GM19455 (cell line): ENCODE results near the gene MICALL2.

Experiments used
- ATAC-seq: cut with Tn5 transposase; IDR thresholded peaks from one replicate; pipeline ENCODE4 v1.9.1; 2021; ENCODE audit not compliant: unreplicated experiment

The MICALL2 gene

DNA sequence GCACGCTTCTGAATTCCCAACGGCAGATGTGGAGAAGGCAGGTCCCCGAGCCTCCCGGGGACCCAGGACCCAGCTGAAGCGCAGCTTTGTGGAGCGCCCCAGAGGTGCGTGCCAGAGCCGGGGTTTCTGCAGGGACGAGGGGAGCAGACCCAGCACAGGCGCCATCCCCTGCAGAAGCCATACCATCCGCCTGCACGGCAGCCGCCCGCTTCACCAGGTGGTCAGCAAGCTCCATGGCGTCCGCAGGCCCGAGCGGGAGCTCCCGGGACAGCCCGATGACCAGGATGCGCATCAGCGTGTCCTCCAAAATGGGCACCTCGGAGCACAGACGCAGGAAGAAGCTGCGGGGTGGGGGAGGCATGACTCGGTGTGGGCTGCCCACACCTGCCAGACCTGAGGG lies 34.3 kb upstream of the MICALL2 start:
- ATAC-seq: no peak

DNA sequence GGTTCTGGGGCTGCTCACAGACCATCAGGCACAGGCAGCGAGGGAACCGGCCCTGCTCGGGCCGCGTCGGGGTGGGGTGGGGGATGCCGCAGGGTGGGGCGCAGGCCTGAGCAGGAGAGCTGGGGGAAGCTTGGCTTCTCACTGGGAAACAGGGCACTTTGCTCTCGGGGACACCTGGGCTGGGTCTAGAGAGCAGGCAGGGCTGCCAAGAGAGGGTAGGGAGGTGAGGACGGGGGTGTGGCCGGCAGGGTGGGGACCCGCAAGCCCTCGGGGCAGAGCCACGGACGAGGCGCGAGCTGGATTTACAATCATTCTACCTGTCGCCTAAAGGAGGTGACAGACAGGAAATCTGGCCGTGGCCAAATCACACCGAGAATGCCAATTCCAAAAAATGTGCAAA lies 33.9 kb upstream of the MICALL2 start:
- no peak for ATAC-seq

DNA sequence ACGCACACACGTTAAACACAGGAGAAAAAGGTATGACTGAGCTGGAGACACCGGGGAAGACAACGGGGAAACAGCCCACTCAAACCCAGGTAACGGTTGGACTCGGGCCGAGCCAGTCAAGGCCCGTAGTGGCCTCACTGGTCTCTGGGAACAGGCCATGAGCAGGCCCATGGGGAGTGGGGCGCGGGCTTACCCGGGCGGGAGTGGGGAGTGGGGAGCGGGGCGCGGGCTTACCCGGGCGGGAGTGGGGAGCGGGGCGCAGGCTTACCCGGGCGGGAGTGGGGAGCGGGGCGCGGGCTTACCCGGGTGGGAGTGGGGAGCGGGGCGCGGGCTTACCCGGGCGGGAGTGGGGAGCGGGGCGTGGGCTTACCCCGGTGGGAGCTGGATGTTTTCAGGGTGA lies 33.4 kb upstream of the MICALL2 start:
- ATAC-seq: no peak

DNA sequence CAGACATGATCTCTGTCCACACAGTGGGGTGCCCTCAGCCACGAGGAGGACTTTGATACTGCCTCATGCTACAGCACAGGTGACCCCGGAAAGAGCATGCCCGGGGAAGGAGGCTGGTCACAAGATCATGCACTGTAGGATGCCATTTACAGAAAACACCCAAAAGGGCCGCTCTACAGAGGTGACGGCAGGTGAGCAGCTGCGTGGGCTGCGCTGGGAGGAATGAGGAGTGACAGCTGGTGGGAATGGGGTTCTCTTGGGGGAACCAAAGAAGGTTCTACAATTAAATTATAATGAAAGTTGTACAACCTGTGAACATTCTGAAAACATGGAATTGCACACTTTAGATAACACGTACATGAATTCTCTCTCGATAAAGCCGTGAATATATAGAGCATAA lies 33.0 kb upstream of the MICALL2 start:
- no peak for ATAC-seq

DNA sequence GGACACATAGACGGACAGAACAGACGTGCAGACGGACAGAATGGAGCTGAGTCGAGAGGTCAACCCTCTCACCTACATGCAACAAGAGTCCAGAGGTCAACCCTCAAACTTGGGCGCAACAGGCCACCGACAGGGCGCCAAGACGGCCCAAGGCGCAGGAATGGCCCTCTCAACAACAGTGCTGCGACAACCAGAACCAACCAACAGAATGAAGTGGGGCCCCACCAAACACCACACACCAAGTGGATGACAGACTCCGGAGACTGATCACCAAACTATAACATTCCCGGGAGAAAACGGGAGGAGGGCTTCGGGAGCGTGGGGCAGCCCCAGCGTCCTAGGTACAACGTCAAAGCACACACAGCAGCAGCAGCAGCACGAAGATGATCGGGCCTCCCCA lies 31.6 kb upstream of the MICALL2 start:
- no peak for ATAC-seq

DNA sequence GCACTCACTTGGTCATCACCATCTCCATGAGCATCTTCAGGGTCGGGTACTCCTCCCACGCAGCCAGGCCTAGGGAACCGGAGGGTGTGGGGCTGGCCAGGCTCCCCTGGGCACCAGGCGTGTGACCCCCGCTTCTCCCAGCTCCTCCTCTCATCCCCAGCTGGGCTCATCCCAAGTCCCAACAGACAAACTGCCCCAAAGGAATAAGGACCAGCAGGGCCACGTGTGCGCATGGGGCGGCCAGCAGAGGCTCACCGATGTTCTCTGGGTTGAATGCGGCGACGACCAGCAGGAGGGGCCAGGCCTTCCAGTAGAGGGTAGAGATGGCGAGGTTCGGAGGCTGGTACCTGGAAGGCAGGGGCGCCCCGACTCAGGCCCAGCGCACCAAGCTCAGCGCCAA lies 30.1 kb upstream of the MICALL2 start:
- ATAC-seq: no peak

DNA sequence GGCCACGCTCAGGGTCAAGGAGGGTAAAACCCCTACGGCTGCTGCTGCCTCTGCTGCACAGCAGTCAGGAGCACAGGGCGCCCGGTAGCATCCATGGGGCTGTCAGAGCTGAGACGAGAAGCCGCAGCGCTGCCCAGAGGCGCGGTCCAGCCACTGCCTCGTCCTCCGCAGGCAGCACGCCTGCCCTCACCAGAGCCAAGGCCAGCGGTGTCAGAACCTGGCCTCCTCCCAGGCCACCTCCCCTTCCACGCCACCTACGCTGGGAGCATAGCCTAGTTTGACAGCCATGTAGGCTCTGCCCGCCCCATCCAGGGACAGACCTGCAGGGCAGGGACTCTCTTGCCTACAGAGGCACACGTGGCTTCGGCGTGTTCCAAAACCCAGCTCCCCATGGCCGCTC lies 28.7 kb upstream of the MICALL2 start:
- no peak for ATAC-seq

DNA sequence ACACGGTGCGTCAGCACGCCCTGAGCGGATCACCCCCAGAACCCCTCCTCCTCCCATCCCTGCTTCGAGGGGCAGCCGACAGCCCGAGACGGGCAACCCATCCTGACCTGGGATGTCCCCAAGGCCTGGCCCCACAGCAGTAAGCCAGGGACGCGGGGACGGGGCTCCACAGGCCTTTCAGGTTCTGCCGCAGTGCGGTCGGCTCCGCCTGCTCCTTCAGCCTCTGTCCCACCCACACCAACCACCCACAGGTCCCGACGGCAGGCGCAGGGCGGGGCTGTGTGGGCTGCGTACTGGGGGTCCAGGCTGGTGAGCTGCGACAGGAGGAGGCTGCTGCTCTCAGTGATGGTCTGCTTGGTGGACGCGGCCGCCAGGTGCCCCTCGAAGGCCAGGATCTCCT lies 28.2 kb upstream of the MICALL2 start:
- ATAC-seq: no peak

DNA sequence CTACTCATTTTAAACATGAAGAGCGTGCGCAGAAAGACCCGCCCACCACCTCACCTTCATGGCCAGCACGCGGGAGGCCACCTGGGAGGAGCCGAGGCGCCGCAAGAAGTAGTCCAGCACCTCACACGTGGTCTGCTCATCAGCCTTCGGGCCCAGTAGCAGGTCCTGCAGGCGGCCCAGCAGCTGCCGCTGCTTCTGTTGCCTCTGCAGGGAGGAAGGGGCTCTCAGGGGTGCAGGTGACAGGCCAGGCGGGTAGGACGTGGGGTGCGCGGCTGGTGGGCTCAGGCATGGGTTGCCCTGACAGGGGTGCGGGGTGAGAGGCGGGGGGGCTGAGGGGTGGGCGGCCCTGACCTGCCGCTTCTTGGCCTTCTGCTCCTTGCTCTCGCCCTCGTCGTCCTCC lies 27.3 kb upstream of the MICALL2 start:
- no peak for ATAC-seq

DNA sequence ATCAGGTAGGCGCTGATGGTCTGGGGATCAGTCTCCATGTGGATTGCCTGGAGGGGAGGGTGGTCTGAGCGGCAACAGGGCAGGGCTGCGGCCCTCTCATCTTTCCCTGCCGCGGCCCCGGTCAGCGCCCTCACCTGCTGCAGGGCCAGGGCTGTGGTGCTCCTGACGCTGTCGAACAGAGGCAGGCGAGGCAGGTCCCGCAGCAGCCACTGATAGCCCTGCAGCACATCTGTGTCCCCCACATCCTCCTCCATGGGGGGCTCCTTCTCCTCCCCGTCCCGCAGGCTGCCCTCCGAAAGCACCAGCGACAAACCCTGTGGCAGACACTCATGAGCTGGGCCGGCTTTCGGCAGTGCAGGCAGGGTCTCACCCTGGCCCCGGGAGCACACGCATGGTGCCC lies 25.9 kb upstream of the MICALL2 start:
- no peak for ATAC-seq

DNA sequence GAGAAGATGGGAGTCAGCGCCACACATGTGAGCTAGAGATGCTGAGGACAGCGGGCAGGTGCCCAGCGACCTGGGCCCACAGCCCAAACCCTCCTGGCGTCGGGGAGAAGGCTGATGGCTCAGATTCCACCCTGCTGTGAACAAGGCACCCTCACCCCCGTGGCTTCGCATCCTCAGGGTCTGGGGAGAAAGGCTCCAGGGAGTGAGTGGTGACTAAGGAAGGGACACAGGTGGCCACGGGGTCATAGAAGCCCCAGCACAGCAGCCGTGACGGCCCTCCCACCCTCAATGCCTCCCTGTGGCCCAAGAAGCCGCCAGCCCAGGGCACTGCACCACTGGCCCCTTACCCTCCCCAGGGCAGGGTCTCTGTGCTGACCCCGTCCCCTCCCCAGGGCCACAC lies 25.3 kb upstream of the MICALL2 start:
- no peak for ATAC-seq

DNA sequence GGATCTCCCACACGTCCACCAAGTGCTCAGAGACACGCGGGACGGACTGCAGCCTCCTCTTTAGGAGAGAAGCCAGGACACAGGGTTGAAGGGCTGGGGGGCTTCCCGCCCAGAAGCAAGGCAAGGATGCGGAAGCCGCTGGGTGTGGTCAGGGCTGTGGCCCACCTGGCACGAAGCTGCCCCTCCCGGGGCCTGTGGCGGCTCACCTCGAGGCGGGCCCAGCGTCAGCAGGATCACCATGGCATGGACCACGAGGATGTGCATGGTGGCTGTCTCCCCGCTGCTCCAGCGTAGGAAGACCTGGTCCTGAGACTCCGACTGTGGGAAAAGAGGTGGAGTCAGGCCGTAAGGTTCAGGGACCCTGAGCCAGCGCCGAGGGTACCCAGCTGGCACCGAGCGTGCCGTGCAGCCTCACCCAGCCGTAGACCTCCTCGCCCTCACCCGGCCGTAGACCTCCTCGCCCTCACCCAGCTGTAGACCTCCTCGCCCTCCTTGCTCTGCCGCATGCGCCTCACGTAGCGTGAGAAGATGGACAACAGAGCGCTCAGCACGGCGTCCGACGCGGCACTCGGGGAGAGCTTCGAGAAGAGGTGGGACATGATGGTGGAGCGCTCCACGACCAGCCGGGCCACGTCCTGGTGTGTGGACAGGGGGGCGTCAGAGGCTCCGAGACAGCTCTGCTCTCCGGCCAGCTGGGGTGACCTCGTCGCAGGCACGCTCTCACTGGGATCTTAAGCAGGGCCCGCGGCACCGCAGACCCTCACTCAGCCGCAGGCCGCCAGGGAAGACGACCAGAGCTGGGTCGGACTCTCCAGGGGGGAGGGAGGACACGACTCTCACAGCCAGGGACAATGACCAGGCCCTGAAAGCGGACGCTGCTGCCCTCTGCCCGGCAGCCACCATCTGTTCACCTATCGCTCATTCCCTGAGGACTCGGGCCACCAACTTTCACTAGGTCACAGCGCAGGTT lies 24.6 kb upstream of the MICALL2 start:
- ATAC-seq: no peak

DNA sequence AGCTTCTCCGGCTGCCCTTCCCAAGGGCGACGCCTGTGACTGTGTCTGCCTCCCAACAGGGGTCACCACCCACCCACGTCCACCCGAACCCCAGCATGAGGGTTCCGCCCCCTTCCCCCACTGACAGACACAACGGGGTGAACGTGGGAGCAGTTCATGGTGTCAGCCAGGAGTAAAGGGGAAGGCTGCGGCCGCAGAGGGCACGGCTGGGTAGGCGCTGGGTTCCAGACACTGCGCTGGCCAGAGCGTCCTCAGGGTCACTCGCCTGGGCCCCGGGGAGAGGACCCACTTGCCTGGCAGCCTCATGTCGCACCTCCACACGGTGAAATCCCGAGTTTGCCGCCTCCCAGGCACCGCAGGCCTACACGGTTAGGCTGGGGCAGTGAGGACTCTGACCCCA lies 23.8 kb upstream of the MICALL2 start:
- ATAC-seq: no peak

DNA sequence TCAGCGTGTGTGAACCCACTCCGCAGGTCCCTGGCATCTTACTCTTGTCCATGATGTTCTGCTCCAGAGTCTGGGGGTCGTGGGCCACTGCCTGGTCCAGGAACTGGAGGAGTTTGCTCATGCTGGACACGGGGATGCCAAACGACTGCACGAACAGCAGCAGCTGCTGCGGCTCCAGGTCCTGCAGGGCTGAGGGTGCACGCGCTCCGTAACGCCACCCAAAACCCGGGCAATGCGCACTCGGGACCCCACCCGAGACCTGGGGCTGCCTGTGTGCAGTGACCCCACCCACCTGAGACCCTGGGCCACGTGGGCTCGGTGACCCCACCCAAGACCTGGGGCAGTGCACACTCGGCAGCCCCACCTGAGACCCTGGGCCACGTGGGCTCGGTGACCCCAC lies 22.0 kb upstream of the MICALL2 start:
- ATAC-seq: no peak

DNA sequence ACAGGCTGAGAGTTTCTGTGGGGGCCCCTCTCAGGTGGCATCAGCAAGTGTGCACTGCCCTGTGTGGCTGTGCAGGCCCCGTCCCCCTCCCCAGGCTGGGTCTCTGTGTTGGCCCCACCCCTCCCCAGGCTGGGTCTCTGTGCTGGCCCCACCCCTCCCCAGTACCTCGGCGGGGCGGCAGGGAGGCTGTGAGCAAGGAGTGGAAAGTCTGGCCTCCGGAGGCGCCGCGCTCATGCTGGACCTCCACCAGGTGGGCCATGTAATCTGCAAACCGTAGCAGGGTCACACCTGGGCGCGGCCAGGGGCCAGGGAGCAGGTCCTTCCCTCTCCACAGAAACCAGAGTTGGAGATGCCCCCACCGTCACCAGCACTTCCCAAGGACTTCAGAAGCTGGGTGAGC lies 21.4 kb upstream of the MICALL2 start:
- ATAC-seq: no peak

DNA sequence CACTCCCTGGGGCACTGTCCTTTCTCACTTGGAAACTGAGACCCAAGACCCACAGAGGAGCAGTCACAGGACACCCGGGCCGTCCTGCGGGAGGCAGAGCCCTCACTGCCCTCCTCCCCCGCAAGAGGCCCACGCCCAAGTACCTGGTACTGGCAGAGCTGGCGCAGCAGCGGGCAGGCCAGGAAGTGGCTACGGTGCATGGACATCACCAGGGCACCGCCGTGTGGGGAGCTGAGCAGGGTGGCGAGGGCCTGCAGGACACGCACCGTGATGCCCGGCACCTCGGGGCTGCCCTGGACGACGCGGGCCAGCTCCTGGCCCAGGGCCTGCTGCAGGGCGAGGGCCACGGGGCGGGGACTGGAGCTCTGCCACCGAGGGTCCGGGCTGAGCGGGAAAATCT lies 20.0 kb upstream of the MICALL2 start:
- ATAC-seq: no peak

DNA sequence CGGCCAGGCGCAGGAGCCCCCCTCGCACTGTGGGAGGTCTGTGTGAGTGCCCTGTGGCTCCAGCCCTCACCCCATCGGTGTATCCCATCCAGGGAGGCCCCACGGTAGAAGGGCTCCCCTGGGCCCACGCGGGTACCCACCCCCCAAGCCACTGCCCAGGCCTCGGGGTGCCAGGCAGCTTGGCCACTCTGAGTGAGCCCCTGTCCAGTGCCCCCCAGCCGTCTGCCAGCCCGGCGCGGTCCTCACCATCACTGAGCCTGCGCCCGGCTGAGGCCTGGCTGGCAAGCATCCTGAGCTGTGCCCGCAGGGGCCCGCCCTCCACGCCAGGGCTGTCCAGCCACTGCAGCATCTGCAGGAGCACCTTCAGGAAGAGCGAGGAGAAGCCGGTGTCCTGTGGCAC lies 19.2 kb upstream of the MICALL2 start:
- ATAC-seq: no peak

DNA sequence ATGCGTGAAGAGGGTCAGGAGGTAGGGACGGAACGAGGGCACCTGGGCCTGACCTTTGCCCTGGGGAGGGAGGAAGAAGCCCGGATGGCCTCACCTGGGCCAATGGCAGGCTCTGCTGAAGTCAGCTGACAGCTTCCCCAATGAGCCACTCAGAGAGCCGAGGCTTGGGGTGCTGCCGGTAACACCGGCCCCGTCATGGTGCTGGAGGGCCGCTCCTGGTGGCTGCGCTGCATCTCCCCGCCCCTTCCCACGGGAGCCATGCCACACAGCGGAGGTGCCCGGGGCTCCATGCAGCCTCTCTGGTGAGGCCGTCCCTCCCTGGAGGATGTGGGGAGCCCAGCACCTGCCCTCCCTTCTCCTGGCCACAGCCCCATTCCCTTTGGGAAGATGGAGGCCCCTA lies 17.6 kb upstream of the MICALL2 start:
- ATAC-seq: no peak

DNA sequence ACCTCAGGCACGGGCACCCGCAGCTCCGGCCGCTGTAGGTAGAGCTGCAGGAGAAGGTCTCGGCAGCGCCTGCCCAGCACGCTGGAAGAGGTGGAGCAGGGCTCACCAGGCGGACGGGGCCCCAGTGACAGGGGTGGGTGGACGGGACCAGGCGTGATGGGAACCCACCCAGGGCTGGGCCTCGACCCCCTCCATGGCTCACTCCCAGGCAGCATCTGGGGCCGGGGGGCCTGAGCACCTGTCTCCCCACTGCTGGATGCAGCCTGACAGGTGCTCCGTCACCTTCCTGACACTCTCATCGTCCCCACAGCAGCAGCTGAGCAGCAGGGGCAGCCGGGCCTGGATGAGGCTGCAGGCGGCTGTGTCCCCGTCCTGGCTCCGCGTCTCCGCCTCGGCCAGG lies 16.7 kb upstream of the MICALL2 start:
- ATAC-seq: no peak

DNA sequence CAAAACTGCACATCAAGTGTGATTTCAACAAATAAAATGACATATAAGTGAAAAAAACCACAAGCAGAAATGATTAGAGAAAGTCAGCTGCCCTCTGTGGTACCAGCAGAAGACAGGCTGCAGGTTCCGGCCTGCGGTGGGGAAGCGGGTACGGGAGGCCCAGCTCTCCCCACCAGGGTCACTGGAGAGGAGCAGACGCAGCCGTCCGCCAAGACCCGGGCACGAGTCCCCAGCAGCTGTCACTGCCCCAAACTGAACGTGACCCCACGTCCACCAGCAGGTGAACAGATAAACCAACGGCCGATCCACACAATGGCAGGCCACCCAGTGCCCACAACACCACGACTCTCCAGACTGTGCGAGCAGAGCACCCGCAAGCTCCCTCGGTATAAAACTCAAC lies 16.1 kb upstream of the MICALL2 start:
- ATAC-seq: no peak

DNA sequence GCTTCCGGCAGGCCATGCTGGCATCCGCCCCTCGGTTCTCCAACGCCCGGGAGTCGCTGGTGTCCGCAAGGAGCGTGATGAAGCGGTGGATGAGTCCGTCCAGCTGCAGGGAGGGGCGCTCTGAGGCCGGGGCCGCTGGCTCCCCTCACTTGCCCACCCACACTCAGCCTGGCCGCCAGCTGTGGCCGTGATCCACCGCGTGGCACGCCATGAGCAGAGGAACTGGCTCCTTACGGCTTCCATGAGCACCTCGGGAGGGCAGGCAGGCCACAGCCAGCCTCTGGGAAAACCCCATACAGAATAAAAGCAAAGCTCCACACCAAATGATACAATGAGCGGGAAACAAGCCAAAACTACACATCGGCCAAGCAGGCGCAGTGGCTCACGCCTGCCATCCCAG lies 15.5 kb upstream of the MICALL2 start:
- no peak for ATAC-seq

DNA sequence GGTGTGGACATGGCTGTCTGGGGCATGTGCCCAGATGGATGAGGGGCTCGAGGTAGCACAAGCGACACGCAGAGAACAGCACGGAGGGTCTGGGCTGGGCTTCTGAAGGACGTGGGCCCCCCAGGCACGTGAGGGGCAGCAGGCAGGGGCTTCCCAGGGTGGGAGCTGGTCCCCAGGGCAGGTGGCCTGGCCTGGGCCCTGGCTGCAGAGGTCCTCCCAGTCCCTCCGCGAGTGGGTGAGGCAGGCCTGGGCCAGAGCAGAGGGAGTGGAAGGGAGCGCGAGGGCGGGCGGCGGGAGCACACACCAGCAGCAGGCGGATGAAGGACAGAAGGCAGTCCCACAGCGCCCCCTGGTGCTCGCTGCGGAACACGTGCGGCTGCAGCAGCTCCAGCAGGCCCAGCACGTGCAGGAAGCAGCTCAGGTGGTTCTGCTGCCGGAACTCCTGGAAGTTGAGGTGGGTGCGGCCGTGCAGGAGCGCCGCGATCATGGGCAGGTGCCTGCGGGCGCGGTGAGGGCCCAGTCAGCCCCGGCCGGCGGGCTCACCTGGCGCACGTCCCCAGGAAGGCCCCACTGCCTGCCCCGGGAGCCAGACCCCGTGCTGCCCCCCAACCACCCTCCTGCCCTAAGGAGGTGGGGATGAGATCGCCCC lies 14.7 kb upstream of the MICALL2 start:
- no peak for ATAC-seq

DNA sequence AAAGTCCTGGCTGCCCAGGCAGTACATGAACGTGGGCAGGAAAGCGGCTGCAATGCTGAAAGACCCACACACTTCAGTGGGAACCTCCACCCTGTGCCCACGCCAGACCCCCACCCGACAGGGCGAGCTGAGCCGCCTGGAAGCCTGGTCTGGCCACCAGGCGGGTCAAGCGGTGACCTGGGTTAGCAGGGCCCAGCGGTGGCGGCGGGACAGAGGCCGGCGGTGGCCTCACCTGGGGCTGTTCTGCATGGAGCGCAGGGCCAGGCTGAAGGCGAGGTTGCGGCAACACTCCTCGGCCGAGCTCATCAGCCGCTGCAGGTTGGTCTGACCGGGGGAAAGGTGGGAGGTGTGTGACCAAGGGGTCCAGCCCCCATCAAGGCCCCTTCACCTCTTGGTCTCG lies 11.6 kb upstream of the MICALL2 start:
- no peak for ATAC-seq
